GM21447 (cell line): ENCODE measurements around the gene NOL6.
"Not testable (repeated sequence)": the region's sequence is repeated elsewhere in the genome, so short reads cannot be mapped to it uniquely, and the experiment has no call there.

Source experiments
- ATAC-seq: cut with Tn5 transposase; IDR thresholded peaks from one replicate; pipeline ENCODE4 v1.9.1; 2021; ENCODE audit not compliant: unreplicated experiment

Gene NOL6

GRCh38 chr9:33473643-33474352, at the start of gene NOL6:
Gene NOL6 (minus strand): TSS chr9:33473924. CDS start chr9:33473842, 82 bp downstream.
- ATAC-seq = peak; percentile 99

DNA sequence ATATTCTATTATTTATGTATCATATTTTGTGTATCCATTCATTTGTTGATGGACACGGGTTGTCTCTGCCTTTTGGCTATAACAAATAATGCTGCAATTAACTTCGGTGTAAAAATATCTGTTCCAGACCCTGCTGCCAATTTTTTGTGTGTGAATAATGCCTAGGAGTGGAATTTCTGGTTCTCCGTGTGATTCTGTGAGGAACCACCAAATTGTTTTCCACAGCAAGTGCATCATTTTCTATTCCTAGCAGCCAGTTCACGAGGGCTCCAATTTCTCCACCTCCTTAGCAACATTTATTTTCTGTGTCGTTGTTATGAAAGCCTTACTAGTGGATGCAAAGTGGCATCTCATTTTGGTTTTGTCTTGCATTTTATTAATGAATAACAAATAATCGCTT, 48.1 kb upstream of the NOL6 start:
- not testable (repeated sequence) for ATAC-seq

GRCh38 chr9:33517934-33518577, 44.3 kb upstream of the NOL6 start:
- not testable (repeated sequence) for ATAC-seq

- no peak for ATAC-seq
These were observed 43.6 kb upstream of the NOL6 start for GRCh38 chr9:33517373-33517772.

DNA sequence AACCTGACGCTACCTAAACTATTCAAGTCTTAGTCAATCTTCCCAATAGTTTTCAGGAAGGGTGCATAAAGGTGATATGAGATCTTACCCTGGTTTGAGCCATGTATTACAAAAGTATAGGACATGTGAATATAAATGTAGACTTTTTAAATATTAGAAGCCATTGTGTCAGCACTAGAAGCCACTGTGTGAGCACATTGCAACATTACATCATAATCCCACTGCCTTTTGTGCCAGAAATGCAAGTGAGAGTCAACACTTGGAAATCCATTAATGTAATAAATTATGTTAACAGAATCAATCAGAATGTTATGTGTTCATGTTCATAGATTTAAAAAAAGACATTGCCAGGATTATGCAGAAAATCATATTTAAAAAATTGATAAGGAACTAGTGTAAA, 42.7 kb upstream of the NOL6 start:
- ATAC-seq = not testable (repeated sequence)

GRCh38 chr9:33515342-33515995, 41.7 kb upstream of the NOL6 start:
- ATAC-seq = not testable (repeated sequence)

DNA sequence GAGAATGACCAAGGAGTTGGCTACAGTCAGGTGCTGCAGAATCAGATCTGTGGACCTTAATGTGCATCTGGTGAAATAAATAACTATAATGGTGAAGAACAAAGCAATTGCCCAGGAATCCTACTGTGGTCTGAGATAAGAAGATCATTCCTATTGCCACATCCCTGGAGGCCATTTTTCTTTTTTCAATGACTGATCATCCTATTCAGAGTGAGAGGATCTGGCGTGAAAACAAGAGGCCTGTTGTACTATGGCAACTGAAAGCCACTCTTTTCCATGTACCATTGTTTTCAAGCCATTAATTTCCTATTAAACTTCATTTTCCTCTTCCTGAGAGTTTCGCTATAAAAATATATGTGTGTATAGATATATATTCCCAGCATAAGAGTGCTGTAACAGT, 38.8 kb upstream of the NOL6 start:
- not testable (repeated sequence) for ATAC-seq

DNA sequence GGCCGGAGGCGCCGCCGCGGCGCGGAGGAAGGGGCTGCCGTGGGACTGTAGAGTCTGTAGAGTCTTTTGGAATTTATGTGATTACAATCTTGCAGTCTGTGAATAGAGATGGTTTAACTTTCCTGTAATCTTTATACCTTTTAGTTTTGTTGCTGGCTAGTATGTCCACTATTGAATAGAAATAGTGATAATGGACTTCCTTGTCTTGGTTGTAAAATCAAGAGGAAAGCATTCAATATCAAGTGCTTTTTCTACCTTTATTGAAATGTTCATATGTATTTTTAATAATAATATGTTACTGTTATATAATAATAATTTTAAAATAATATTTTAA, 37.4 kb upstream of the NOL6 start:
- not testable (repeated sequence) for ATAC-seq

GRCh38 chr9:33510262-33511183, 36.8 kb upstream of the NOL6 start:
- no peak for ATAC-seq

GRCh38 chr9:33506626-33507370, 33.1 kb upstream of the NOL6 start:
- no peak for ATAC-seq

- ATAC-seq = no peak
These were observed 24.7 kb upstream of the NOL6 start for GRCh38 chr9:33498387-33498786.

DNA sequence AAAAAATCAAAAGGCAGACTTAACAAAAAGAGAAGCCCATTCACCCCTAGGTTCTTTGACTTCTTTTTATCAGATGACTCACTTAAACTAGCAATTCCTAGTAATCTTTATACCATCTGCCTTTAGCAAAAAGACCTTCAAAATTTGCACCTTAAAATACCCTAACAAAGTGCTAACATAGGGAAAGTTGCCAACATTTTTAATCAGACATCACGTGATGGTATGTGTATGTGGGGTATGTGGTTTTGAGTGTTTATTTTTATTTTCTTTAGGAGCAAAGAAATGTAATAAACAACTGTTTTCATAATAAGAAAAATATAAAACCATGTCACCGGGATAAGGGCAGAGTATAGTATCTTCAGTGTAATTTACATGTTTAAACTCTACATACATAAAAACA, 20.1 kb upstream of the NOL6 start:
- ATAC-seq = not testable (repeated sequence)

DNA sequence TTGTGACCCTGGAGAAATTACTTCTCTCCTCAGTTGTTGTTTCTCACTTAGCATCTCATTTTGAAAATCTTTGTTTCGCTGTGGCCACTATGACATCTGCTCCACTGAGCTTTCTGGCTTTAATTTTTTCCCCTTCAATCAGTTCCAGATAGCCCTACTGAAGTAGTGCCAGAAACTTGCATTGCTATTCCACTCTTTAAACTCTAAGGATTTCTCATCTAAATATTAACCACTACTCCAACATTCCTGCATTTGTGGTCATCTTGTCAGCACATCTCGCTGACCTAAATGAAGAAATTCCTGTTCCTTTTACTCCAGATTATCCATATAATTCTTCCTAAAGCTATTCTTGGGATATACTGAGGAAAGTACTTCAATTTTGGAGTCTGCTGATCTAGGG, 15.3 kb upstream of the NOL6 start:
- ATAC-seq = no peak

GRCh38 chr9:33485312-33485711, 11.6 kb upstream of the NOL6 start:
- not testable (repeated sequence) for ATAC-seq

DNA sequence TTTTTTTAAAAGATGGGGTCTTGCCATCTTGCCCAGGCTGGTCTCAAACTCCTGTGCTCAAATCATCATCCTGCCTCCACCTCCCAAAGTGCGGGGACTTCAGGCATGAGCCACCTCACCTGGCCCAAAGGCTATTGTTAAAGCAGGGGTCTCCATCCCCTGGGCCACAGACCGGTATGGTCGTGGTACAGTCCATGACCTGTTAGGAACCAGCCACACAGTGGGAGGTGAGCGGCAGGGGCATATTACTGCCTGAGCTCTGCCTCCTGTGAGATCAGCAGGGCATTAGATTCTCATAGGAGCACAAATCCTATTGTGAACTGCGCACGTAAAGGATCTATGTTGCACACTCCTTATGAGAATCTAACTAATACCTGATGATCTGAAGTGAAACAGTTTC, 7.3 kb upstream of the NOL6 start:
- ATAC-seq = no peak

DNA sequence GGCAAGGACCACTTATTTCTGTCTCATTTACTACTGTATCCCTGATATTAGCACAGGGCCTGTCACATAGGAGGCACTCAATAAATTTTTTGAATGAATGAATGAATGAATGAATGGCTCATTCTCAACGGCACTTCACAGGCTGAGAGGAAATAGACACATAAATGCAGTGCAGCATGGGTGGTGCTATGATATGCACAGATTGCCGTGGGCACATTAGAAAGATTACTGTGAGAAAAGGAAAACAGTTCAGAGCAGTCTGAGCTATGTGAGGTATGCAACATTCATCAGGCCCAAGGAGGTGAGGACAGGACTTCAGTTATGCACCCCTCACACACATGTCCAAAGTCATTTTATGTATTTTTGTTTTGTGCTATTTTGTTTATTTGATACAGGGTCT, 6.4 kb upstream of the NOL6 start:
- ATAC-seq = no peak

- ATAC-seq = no peak
These were observed 2.8 kb upstream of the NOL6 start for GRCh38 chr9:33476503-33476902.

GRCh38 chr9:33475357-33475756, 1.6 kb upstream of the NOL6 start:
- ATAC-seq = no peak

- no peak for ATAC-seq
These were observed 676 bp downstream of the NOL6 start for GRCh38 chr9:33472881-33473615.
